HG03469 (cell line): ENCODE results near the gene AGBL4.

ENCODE experiments used
- ATAC-seq: cut with Tn5 transposase; IDR thresholded peaks from one replicate; pipeline ENCODE4 v1.9.1; 2021; ENCODE audit warnings: mild to moderate bottlenecking, moderate library complexity, moderate number of reproducible peaks; ENCODE audit not compliant: unreplicated experiment

The AGBL4 gene

GRCh38 chr1:48784301-48784700 is 1239.5 kb downstream of the AGBL4 start:
- ATAC-seq = no peak

GRCh38 chr1:48777219-48777895 is 1246.4 kb downstream of the AGBL4 start:
- no peak for ATAC-seq

- ATAC-seq = no peak
Measured at GRCh38 chr1:48776393-48777218, 1247.1 kb downstream of the AGBL4 start, which contains the start of gene BEND5. Gene BEND5, minus strand, starts transcription at chr1:48776891. Its CDS starts 60 bp downstream, at chr1:48776831.

- no peak for ATAC-seq
Measured at GRCh38 chr1:48775831-48776392, 1247.8 kb downstream of the AGBL4 start.

GRCh38 chr1:48773133-48773532 is 1250.6 kb downstream of the AGBL4 start:
- peak; percentile 38 for ATAC-seq

GRCh38 chr1:48772211-48772610 is 1251.5 kb downstream of the AGBL4 start:
- ATAC-seq = no peak

GRCh38 chr1:48771561-48771960 is 1252.2 kb downstream of the AGBL4 start:
- no peak for ATAC-seq

- ATAC-seq = no peak
Measured at GRCh38 chr1:48767975-48768510, 1255.7 kb downstream of the AGBL4 start.

GRCh38 chr1:48765335-48765734 is 1258.4 kb downstream of the AGBL4 start:
- ATAC-seq = no peak

- no peak for ATAC-seq
Measured at GRCh38 chr1:48761986-48762385, 1261.8 kb downstream of the AGBL4 start.

- ATAC-seq = no peak
Measured at GRCh38 chr1:48761411-48761810, 1262.3 kb downstream of the AGBL4 start.

GRCh38 chr1:48760857-48761256 is 1262.9 kb downstream of the AGBL4 start:
- no peak for ATAC-seq

GRCh38 chr1:48758976-48759375 is 1264.8 kb downstream of the AGBL4 start:
- no peak for ATAC-seq

GRCh38 chr1:48757363-48757762 is 1266.4 kb downstream of the AGBL4 start:
- no peak for ATAC-seq

- no peak for ATAC-seq
Measured at GRCh38 chr1:48756683-48757316, 1267.0 kb downstream of the AGBL4 start.

- no peak for ATAC-seq
Measured at GRCh38 chr1:48753293-48753692, 1270.5 kb downstream of the AGBL4 start.

- peak; percentile 91 for ATAC-seq
Measured at GRCh38 chr1:48750109-48750508, 1273.6 kb downstream of the AGBL4 start.

GRCh38 chr1:48749068-48749467 is 1274.7 kb downstream of the AGBL4 start:
- ATAC-seq = no peak

- ATAC-seq = no peak
Measured at GRCh38 chr1:48746906-48747305, 1276.8 kb downstream of the AGBL4 start.

- ATAC-seq = no peak
Measured at GRCh38 chr1:48744032-48744431, 1279.7 kb downstream of the AGBL4 start.

- no peak for ATAC-seq
Measured at GRCh38 chr1:48743480-48743879, 1280.3 kb downstream of the AGBL4 start.
